DMS153 treated with DMSO at 0.1 percent for 48 hours (cell line): Measurements from ENCODE around the gene RGL2.
"Not testable (repeated sequence)": the region's sequence is repeated elsewhere in the genome, so short reads cannot be mapped to it uniquely, and the experiment has no call there.

Experiments
- DNase-seq: peaks from one replicate; lab custom pipeline; 2025; ENCODE audit not compliant: unreplicated experiment; lab: John Stamatoyannopoulos, UW

RGL2 gene

DNA sequence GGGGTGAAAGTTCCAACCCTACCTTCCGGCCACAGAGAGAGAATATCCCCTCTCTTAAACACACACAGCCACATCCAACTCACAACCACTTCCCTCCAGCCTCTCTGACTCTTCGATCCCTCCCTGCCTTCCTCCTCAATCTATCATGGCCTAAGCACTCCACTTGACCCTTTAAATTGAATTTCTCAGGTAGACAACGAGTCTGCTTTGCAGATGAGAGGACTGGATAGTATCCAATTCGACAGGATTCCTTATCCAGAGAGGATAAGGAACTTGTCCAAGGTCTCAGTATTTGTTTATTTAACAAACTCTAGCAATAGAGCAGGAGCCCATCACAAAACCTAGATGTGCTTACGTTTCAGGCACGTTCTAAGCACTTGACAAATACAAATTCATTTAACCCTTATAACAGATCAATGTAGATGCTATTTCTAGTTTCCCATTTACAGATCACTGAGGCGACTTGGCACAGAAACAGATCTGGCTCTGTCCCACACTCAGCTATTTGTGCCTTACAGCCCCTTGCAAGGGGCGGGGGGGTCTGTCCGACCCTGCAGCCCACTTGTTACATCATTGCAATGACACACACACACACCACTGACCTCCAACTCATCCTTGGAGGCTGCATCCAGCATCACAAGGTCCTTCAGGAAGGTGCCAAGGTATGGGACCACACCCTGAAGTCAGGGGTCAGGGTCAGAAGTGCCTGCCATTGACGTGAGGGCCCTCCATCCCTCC is 4.5 kb downstream of the RGL2 start:
- no peak for DNase-seq

DNA sequence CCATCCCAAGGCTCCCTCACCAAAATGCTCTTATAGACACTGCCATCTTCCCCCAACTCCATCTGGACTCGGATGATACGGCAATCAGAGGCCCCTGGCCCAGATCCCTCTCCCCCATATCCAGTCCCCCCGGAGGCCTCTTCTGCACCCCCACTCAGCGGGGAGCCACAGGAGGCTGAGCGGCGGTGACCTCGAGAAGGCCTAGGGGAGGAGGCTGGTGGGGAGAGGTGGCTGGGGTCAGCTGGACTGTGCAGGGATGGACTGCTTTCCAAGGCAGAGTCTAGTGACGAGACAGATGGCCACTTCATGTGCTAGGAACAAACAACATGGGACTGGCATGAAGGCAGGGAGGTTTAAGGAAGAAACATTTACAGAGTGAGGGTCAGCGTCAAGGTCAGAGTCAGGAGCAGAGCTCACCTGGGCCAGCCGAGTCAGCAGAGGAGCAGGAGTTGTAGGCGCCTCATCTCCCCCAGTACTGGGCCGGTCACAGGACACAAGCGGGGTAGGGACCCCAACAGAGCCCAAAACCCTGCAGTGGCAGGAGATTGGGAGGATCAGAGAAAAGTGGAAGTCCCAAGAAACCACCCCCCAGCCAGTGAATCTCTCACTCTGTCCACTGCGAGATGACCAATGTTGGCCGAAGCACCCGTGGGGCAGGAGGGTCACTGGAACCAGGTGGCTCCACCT is 5.6 kb downstream of the RGL2 start:
- no peak for DNase-seq

DNA sequence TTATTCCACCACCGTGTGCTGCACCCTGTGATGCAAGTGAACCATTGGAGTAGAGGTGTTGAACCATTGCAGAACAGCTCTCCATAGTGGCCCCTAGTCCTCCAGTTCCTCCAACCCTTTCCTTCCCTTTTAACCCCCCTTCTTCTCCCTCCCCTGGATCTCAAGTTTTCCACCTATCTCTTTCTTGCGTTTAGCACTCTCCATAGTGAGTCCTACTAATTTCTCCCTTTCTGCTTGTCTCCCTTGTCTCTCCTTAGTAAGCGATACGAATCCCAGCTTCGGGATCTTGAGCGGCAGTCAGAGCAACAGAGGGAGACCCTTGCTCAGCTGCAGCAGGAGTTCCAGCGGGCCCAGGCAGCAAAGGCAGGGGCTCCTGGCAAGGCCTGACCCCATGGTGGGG is 8.3 kb downstream of the RGL2 start:
- no peak for DNase-seq

GRCh38 chr6:33289784-33290315 is 8.9 kb downstream of the RGL2 start:
- no peak for DNase-seq

- peak; percentile 92 for DNase-seq
These were observed 9.6 kb downstream of the RGL2 start, which contains the start of the genes PFDN6 and WDR46 for GRCh38 chr6:33288921-33289783. Gene PFDN6 (plus strand): TSS chr6:33289601. CDS start chr6:33289857, 256 bp downstream. Gene WDR46 (minus strand): TSS chr6:33289239. CDS start chr6:33289170, 69 bp downstream.

DNA sequence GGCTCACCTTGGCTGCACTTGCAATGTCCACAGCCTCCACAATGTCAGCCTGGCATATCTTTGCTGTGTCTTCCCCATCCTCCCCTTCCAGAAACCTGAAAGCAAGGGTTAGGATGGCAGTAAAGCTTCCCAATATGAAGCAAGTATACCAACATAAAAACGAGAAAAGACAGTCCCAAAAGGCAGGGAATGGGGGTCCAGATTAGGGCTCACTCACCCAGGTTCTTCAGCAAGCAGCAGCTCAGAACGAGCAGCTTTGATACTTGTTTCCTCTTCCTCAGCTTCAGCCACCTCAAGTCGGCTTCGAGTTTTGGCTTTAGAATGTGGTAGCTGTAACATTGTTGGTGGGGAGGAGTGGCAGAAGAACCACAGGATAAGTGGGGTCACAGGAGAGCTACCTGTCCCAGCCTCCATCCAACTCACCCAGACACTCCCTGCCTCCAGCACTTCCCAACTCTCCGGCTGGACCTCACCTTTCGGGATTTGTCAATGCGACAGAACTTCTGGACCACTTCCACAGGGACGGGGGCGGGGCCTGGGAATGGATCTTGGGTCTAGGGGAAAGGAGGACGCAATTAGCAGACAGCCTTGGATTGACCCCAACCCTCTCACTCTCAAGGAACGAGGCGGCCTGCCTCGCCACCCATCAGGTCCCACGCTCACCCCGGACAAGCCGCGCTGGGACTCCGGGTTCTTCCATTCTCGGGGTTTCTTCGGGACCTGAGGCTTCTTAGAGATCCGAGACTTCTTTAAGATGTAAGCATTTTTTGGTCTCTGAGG is 10.4 kb downstream of the RGL2 start:
- no peak for DNase-seq

GRCh38 chr6:33286946-33287914 is 11.5 kb downstream of the RGL2 start:
- DNase-seq: no peak

- DNase-seq: not testable (repeated sequence)
These were observed 13.5 kb downstream of the RGL2 start for GRCh38 chr6:33285214-33285613.

- no peak for DNase-seq
These were observed 18.2 kb downstream of the RGL2 start for GRCh38 chr6:33280539-33280938.

- DNase-seq: peak; percentile 18
These were observed 18.7 kb downstream of the RGL2 start for GRCh38 chr6:33279971-33280511.

GRCh38 chr6:33279257-33279695 is 19.5 kb downstream of the RGL2 start:
- DNase-seq: no peak

- no peak for DNase-seq
These were observed 19.9 kb downstream of the RGL2 start for GRCh38 chr6:33278810-33279209.

DNA sequence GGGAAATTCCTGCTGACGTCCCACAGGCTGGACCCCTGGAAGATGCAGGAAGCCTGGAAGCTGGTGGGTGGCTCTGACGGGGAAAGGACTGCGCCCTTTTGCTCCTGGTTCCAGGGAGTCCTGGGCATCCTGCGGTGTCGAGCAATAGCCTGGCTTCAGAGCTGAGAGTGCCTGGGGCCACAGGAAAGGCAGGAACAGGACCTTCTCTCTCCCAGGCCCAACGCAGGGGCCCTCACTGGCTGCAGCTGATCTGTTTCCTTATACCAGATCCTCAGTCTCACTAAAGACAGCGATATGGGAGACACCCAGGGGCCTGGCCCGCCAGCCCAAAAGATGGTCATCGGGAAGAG is 20.4 kb downstream of the RGL2 start:
- no peak for DNase-seq

GRCh38 chr6:33277663-33278391 is 20.9 kb downstream of the RGL2 start:
- no peak for DNase-seq

DNA sequence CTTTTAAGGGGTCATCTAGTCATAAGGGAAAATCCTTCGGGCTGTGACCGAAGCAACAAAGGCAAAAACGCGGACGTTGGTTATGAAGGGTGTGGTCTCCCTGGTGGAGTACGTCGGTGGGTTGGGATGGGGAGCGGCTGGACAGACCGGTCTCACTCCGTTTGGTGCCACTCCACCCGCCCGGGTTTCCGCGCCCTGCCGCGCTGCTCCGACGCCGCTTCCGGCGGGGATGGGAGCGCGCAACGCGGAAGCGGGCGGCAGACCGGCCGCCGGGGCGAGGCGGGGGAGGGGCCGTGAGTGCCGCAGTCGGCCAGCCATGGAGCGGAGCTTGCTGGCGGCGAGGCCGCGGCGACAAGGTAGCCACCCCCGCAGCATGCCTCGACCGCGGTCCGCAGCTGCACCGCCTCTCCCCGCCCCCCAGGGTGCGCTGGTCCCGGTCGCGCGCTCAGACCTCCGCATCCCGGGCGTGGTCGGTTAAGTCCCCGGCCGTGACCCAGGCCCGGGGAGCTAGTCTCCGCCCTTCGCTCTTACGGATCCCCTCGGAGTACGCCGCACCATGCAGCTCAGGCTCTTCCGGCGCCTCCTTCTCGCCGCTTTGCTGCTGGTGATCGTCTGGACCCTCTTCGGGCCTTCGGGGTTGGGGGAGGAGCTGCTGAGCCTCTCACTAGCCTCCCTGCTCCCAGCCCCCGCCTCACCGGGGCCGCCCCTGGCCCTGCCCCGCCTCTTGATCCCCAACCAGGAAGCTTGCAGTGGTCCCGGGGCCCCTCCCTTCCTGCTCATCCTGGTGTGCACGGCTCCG is 21.7 kb downstream of the RGL2 start, which contains the start of gene B3GALT4:
Gene B3GALT4 (plus strand): TSS at position 260 of the 799 bp plus-strand sequence. CDS start 297 bp downstream, at position 557.
- DNase-seq: peak; percentile 59

DNA sequence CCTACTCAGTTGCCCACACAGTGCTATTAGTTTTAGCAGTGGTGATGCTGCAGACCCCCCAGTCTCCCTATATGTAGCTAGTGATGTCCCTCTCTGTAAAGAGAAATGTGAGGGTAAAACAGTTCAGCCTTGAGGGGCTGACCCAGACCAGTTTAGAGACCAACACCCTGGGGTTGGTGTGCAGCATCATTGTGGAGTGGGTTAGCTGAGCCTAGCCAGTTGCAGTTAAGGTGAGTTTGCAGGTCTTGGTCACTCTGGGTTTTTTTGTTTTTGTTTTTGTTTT is 22.2 kb downstream of the RGL2 start:
- no peak for DNase-seq

DNA sequence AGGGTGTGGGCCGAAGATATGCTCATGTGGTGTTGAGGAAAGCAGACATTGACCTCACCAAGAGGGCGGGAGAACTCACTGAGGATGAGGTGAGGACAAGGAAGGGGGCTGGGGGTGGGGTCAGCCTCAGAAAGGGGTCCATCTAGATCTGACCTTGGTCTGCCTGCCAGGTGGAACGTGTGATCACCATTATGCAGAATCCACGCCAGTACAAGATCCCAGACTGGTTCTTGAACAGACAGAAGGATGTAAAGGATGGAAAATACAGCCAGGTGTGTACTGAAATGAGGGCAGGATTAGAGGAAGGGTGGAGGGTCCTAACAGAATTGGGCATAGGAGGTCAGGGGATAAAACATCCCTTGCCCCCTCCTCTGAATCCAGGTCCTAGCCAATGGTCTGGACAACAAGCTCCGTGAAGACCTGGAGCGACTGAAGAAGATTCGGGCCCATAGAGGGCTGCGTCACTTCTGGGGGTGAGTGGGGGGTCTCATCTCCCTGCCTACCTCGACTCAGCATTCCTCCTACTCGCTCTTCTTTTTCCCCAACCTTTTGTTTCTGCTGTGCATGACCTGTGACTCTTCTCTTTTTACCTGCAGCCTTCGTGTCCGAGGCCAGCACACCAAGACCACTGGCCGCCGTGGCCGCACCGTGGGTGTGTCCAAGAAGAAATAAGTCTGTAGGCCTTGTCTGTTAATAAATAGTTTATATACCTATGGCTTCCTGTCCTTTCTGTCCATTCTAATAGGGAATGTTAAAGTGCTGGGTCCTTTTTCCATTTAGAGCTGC is 22.8 kb downstream of the RGL2 start:
- not testable (repeated sequence) for DNase-seq
